ENCODE results near the gene PLGRKT.
"Not testable (repeated sequence)": the region's sequence is repeated elsewhere in the genome, so short reads cannot be mapped to it uniquely, and the experiment has no call there.

PLGRKT gene

GRCh38 chr9:5453004-5453403, 15.3 kb upstream of the PLGRKT start:
- DNase-seq (ENCODE audit: low read depth in 3 of 3, low spot score in 1 of 3), result no peak

GRCh38 chr9:5452286-5452609, 14.5 kb upstream of the PLGRKT start:
- DNase-seq (ENCODE audit: low read depth in 3 of 3, low spot score in 1 of 3), result no peak

DNA sequence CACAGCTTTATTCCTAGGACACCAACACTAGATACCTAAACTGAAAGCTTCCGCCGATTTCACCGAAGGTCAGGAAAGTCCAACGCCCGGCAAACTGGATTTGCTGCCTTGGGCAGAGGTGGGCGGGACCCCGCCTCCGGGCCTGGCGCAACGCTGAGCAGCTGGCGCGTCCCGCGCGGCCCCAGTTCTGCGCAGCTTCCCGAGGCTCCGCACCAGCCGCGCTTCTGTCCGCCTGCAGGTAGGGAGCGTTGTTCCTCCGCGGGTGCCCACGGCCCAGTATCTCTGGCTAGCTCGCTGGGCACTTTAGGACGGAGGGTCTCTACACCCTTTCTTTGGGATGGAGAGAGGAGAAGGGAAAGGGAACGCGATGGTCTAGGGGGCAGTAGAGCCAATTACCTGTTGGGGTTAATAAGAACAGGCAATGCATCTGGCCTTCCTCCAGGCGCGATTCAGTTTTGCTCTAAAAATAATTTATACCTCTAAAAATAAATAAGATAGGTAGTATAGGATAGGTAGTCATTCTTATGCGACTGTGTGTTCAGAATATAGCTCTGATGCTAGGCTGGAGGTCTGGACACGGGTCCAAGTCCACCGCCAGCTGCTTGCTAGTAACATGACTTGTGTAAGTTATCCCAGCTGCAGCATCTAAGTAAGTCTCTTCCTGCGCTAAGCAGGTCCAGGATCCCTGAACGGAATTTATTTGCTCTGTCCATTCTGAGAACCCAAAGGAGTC, 12.8 kb upstream of the PLGRKT start, which contains the start of gene CD274:
Gene CD274, plus strand, starts transcription at position 184 of the 733 bp plus-strand sequence. CDS start 5,572 bp downstream, outside the sequence.
- peak; percentile 38 to 73 (median 41) for DNase-seq (ENCODE audit: low read depth in 3 of 3, low spot score in 1 of 3)

DNA sequence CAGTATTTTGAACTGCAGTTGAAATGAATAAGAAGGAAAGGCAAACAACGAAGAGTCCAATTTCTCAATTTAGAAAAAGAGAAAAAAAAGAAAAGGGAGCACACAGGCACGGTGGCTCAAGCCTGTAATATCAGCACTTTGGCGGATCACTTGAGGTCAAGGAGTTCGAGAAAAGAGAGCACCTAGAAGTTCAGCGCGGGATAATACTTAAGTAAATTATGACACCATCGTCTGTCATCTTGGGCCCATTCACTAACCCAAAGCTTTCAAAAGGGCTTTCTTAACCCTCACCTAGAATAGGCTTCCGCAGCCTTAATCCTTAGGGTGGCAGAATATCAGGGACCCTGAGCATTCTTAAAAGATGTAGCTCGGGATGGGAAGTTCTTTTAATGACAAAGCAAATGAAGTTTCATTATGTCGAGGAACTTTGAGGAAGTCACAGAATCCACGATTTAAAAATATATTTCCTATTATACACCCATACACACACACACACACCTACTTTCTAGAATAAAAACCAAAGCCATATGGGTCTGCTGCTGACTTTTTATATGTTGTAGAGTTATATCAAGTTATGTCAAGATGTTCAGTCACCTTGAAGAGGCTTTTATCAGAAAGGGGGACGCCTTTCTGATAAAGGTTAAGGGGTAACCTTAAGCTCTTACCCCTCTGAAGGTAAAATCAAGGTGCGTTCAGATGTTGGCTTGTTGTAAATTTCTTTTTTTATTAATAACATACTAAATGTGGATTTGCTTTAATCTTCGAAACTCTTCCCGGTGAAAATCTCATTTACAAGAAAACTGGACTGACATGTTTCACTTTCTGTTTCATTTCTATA, 12.0 kb upstream of the PLGRKT start:
- no peak for DNase-seq (ENCODE audit: low read depth in 3 of 3, low spot score in 1 of 3)

DNA sequence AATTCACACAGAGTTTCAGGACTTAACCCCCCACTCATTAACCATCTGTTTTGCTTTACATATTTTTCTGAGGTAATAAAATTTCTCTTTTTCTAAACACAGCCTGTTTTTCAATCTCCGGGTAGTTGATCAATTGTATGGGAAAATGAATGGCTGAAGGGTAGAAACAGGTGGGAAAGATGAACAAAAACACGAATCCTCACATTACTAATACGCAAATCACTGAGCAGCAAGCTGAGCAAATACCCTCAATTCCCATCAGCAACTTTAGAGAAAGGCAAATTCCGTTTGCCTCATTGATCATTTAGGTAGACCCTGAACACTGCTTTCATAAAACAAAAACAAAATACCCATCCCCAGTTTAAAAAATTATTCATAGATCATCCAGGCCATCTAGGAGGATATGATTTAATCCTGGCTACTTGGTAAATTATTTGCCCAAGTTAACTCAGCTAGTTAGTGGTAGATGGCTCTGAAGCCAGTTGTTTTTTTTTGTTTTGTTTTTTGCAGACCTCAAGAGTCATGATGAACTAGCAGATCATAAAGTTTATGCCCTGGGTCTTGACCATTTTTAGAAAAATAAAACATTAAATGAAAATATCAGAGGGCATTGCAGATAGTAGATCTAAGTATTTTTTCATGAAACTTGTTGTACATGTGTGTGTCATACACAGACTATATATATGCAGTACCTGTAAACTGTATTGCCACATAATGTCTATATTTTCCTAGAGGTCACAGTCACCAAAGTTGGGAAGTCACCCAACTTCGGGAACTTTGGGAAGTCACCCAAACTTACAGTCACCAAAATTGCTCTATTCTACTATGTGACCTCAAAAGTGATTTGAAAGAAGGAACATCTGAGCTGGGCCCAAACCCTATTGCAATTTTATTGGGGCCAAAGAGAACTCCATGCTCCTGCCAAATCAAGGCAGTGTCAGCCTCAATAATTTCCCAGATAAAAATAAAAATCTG, 11.0 kb upstream of the PLGRKT start:
- DNase-seq (ENCODE audit: low read depth in 3 of 3, low spot score in 1 of 3), result no peak

DNA sequence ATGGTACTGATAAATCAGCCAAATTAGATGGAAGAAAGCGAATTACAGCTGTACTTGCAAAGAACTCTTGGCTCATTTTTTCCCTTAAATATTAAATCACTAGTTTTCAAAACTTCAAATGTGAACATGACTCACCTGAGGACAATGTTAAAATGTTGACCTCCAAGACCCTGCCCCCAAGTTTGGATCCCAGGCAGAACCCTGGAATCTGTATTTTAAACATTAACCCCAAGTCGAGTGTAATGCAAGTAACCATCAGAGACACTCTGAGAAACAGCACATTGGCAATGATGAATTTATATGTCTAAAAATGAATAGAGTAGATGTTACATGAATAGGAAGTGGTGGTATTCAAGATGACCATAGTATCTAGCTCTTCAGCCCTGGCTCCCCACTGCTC, 10.3 kb upstream of the PLGRKT start:
- DNase-seq (ENCODE audit: low read depth in 3 of 3, low spot score in 1 of 3), result no peak

- no peak for DNase-seq (ENCODE audit: low read depth in 3 of 3, low spot score in 1 of 3)
Observed at GRCh38 chr9:5447337-5447736, 9.6 kb upstream of the PLGRKT start.

- no peak for DNase-seq (ENCODE audit: low read depth in 3 of 3, low spot score in 1 of 3)
Observed at GRCh38 chr9:5446451-5447236, 8.9 kb upstream of the PLGRKT start.

DNA sequence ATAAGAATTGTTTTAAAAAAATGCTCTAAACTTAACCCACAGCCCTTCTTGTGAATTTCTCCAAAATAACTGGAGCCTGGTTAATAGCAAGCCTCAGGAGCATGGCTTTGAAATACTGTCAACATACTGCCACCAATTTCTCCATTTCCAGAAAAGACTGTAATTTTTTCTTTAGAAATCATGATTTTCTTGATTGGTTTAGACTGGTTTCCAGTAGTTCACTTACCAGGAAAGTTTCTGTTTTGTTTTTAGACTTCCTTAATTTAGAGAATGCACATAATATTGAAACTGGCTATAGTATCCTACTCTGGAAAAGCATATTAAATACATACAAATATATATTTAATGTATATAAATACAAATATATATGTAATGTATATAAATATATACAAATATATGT, 8.2 kb upstream of the PLGRKT start:
- DNase-seq (ENCODE audit: low read depth in 3 of 3, low spot score in 1 of 3), result no peak

GRCh38 chr9:5445096-5445495, 7.4 kb upstream of the PLGRKT start:
- DNase-seq (ENCODE audit: low read depth in 3 of 3, low spot score in 1 of 3), result not testable (repeated sequence)

DNA sequence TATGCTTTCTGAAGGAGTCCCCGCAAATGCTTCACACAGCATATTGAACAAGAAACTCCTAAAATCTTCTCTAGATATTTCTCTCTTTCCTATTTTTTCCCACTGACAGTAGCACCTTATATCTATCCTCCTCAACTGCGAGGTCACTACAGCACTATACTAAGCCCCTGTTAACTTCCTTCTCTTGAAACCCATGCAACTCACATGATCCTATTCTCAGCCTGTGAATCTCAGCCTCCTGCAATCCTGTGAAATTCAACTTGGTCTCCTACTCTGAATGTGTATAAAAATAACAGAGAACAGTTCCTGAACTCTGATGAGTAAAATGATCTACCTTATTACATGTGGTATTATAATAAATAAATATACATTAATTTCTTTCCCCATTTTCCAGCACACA, 6.1 kb upstream of the PLGRKT start:
- no peak for DNase-seq (ENCODE audit: low read depth in 3 of 3, low spot score in 1 of 3)

- no peak for DNase-seq (ENCODE audit: low read depth in 3 of 3, low spot score in 1 of 3)
Observed at GRCh38 chr9:5442400-5443011, 4.8 kb upstream of the PLGRKT start.

DNA sequence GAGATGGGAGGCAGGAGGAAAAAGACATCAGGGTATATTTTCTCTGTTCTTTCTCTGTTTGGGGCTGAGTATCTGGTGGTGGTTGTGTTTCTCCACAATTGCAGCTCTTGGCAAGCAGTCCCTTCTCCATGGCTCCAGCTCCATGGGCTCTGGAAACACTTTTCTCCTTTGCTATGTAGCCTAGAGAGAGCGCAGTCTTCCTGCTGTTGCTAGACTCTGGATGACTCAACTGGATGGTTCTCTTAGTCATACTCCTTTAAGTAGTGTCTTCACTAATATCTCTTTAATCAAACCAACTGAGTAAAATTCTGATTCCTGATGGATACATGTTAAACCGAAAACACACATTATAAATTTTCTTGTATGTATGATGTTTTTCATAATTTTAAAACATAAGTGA, 3.3 kb upstream of the PLGRKT start:
- no peak for DNase-seq (ENCODE audit: low read depth in 3 of 3, low spot score in 1 of 3)

DNA sequence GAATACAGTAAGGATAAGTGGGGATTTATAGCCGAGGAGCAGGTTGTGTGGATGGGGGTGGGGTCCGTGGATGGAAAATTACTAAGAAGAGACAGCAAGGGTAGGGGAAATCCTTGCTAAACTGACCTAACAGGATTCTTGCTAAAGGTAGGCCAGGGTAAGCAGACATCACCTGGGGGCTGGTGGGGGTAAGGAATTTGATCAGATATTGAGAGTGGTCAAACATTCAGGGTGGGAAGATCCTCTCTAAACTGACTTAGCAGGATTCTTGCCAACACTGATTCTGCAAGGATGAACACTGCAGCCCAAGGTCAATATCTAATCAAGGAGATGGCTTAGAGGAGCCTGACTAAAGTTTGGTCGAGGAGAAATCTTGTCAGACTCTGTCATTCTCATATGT, 2.7 kb upstream of the PLGRKT start:
- DNase-seq (ENCODE audit: low read depth in 3 of 3, low spot score in 1 of 3), result no peak

DNA sequence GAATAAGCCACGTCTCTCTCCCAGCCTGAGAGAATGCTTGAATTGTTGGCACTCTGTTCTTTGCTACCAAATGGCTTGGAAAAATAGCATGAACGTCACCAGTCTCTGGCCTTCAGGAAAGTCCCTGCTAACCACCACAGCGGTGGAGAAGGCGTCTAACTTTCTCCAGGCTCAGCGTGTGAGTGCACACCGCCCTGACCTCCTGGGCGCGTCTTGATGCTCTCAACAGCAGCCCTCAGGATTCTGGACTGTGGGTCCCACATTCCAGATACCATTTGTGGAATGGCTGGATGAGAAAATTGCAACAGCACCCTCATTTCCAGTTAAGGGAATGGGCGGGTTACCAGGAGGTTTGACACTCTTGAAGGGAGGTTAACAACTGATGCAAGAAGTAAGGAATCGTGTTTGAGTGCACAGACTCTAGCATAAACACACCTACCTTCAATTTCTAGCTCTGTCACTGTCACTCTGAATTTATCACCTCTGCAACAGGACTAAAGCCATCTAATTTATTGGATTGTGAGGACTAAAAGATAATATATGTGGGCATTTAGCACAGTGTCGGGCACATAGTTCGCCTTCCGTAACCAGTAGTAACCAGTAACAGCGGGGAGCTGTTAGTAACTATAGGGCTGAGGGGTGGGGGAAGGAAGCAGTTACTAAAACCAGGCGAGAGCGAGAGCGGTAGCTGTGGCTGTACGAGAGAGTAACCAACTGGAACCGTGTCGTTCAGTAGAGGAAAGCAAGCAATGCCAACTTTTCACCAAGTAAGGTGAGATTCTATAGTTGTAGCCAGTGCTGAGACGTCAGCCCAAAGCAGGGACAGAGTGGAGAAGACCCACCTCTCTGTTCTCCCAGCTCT, 807 bp upstream of the PLGRKT start:
- DNase-seq (ENCODE audit: low read depth in 3 of 3, low spot score in 1 of 3), result peak in 1 of 3 donors; percentile 22

DNA sequence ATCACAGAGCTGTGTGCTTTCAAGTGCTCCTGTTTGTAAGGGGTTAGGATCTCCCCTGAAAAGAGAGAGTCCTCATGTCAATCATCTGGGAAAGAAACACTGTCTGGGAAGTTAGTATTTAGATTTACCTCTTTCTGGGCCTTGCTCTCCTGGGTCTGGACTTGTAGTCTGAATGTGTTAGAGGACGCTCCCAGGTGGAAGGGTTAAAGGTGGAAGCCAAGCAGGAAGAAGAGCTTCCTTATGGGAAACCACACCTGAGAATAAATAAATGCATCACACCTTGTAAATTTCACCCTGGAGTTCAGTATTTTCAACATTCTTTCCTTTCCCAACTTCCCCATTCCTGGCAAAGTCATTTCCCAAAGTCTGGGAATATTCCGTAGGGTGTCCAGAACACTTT, 1.3 kb downstream of the PLGRKT start:
- no peak for DNase-seq (ENCODE audit: low read depth in 3 of 3, low spot score in 1 of 3)

GRCh38 chr9:5435912-5436311, 1.8 kb downstream of the PLGRKT start:
- DNase-seq (ENCODE audit: low read depth in 3 of 3, low spot score in 1 of 3), result no peak

GRCh38 chr9:5433841-5434810, 3.6 kb downstream of the PLGRKT start:
- not testable (repeated sequence) for DNase-seq (ENCODE audit: low read depth in 3 of 3, low spot score in 1 of 3)
